Stimulated activated CD8-positive, alpha-beta memory T cell treated with anti-CD3 and anti-CD28 coated beads, Interleukin-12 subunit alpha, Interleukin-12 subunit beta, amount 100 ng/mL, for 24 hours (primary cell): ENCODE data around the gene DDX39B.
A peak's percentile ranks its signal among the peaks of the same experiment; 100 is the strongest.

ENCODE experiments used
- DNase-seq: peaks from one replicate; pipeline ENCODE4 v3.0.0-alpha.2; 2020; ENCODE audit errors: extremely low read depth

DDX39B gene

GRCh38 chr6:31547727-31548543 lies 6.1 kb upstream of the DDX39B start:
- DNase-seq, result no peak

- peak; percentile 81 for DNase-seq
Observed at GRCh38 chr6:31546958-31547726, 5.3 kb upstream of the DDX39B start, which contains the start of gene NFKBIL1. Gene NFKBIL1 (plus strand): TSS chr6:31547608. CDS start chr6:31547695, 87 bp downstream.

GRCh38 chr6:31546339-31546957 lies 4.6 kb upstream of the DDX39B start, which contains the start of gene ATP6V1G2:
Gene ATP6V1G2 (minus strand): TSS chr6:31546608. CDS start chr6:31546559, 49 bp downstream.
- DNase-seq, result peak; percentile 65

GRCh38 chr6:31545291-31545690 lies 3.5 kb upstream of the DDX39B start:
- DNase-seq, result no peak

- no peak for DNase-seq
Observed at GRCh38 chr6:31544676-31545075, 2.9 kb upstream of the DDX39B start.

GRCh38 chr6:31543639-31544038 lies 1.8 kb upstream of the DDX39B start:
- DNase-seq, result no peak

- no peak for DNase-seq
Observed at GRCh38 chr6:31541059-31541657, 645 bp downstream of the DDX39B start.

- no peak for DNase-seq
Observed at GRCh38 chr6:31540640-31541039, 1.2 kb downstream of the DDX39B start.

- no peak for DNase-seq
Observed at GRCh38 chr6:31538805-31539400, 2.9 kb downstream of the DDX39B start.

- no peak for DNase-seq
Observed at GRCh38 chr6:31535538-31536324, 6.1 kb downstream of the DDX39B start.

GRCh38 chr6:31534521-31535040 lies 7.2 kb downstream of the DDX39B start:
- no peak for DNase-seq

GRCh38 chr6:31534011-31534410 lies 7.8 kb downstream of the DDX39B start:
- DNase-seq, result no peak

GRCh38 chr6:31533455-31533841 lies 8.4 kb downstream of the DDX39B start:
- no peak for DNase-seq

GRCh38 chr6:31532644-31533454 lies 9.0 kb downstream of the DDX39B start:
- no peak for DNase-seq

- DNase-seq, result no peak
Observed at GRCh38 chr6:31531771-31532643, 9.8 kb downstream of the DDX39B start.

- no peak for DNase-seq
Observed at GRCh38 chr6:31531162-31531561, 10.6 kb downstream of the DDX39B start.

GRCh38 chr6:31530659-31531058 lies 11.1 kb downstream of the DDX39B start:
- no peak for DNase-seq

- DNase-seq, result no peak
Observed at GRCh38 chr6:31529329-31530150, 12.3 kb downstream of the DDX39B start.
